ENCODE results near the gene ABHD17B.

The ABHD17B gene

GRCh38 chr9:71937898-71938297 lies 26.9 kb upstream of the ABHD17B start:
- TF ChIP-seq CTCF (conservative IDR thresholded peaks at IDR 0.05; ENCODE audit: control insufficient read depth, insufficient read depth, low read depth, low read length) = no peak
- DNase-seq (ENCODE audit: low read depth) = no peak
- H3K4me3 ChIP-seq (ENCODE audit: control insufficient read depth, low read depth, low read length) = no peak overlapping the region

- DNase-seq (ENCODE audit: low read depth) = no peak
- no peak for TF ChIP-seq CTCF (conservative IDR thresholded peaks at IDR 0.05; ENCODE audit: control insufficient read depth, insufficient read depth, low read depth, low read length)
- no peak overlapping the region for H3K4me3 ChIP-seq (ENCODE audit: control insufficient read depth, low read depth, low read length)
Observed at GRCh38 chr9:71937070-71937625, 26.2 kb upstream of the ABHD17B start.

GRCh38 chr9:71936066-71936465 lies 25.1 kb upstream of the ABHD17B start:
- TF ChIP-seq CTCF (conservative IDR thresholded peaks at IDR 0.05; ENCODE audit: control insufficient read depth, insufficient read depth, low read depth, low read length) = no peak
- no peak for DNase-seq (ENCODE audit: low read depth)
- H3K4me3 ChIP-seq (ENCODE audit: control insufficient read depth, low read depth, low read length) = no peak overlapping the region

GRCh38 chr9:71931166-71931565 lies 20.2 kb upstream of the ABHD17B start:
- DNase-seq (ENCODE audit: low read depth) = no peak
- H3K4me3 ChIP-seq (ENCODE audit: control insufficient read depth, low read depth, low read length) = no peak overlapping the region
- TF ChIP-seq CTCF (conservative IDR thresholded peaks at IDR 0.05; ENCODE audit: control insufficient read depth, insufficient read depth, low read depth, low read length) = no peak

GRCh38 chr9:71929791-71930440 lies 18.9 kb upstream of the ABHD17B start:
- DNase-seq (ENCODE audit: low read depth) = peak; percentile 45
- no peak overlapping the region for H3K4me3 ChIP-seq (ENCODE audit: control insufficient read depth, low read depth, low read length)
- no peak for TF ChIP-seq CTCF (conservative IDR thresholded peaks at IDR 0.05; ENCODE audit: control insufficient read depth, insufficient read depth, low read depth, low read length)

- TF ChIP-seq CTCF (conservative IDR thresholded peaks at IDR 0.05; ENCODE audit: control insufficient read depth, insufficient read depth, low read depth, low read length) = no peak
- H3K4me3 ChIP-seq (ENCODE audit: control insufficient read depth, low read depth, low read length) = no peak overlapping the region
- peak; percentile 85 for DNase-seq (ENCODE audit: low read depth)
Observed at GRCh38 chr9:71929223-71929622, 18.2 kb upstream of the ABHD17B start.
